GM21786 (cell line): Measurements from ENCODE around the gene TOP3B.

Source experiments
- ATAC-seq: cut with Tn5 transposase; IDR thresholded peaks from one replicate; pipeline ENCODE4 v1.9.1; 2021; ENCODE audit not compliant: unreplicated experiment

Gene TOP3B

DNA sequence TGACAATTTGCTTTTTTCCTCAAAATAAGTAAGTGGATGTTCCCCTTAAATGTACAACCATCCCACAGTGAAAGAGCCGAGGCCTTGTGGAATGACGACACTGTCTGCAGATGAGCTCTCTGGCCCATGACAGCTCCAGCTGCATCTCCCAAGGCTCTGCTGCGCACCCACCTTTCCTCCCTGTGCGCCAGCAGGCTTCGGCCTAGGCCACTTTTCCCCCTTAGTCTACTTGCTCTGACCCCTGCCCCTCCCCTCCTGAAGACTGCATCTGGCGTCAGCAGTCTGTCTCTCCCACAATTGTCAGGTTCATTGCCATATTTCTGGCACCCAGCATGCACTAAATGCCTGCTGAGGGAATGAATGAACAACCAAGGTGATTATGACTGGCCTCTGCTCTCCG is 2.0 kb downstream of the TOP3B start:
- ATAC-seq, result no peak

DNA sequence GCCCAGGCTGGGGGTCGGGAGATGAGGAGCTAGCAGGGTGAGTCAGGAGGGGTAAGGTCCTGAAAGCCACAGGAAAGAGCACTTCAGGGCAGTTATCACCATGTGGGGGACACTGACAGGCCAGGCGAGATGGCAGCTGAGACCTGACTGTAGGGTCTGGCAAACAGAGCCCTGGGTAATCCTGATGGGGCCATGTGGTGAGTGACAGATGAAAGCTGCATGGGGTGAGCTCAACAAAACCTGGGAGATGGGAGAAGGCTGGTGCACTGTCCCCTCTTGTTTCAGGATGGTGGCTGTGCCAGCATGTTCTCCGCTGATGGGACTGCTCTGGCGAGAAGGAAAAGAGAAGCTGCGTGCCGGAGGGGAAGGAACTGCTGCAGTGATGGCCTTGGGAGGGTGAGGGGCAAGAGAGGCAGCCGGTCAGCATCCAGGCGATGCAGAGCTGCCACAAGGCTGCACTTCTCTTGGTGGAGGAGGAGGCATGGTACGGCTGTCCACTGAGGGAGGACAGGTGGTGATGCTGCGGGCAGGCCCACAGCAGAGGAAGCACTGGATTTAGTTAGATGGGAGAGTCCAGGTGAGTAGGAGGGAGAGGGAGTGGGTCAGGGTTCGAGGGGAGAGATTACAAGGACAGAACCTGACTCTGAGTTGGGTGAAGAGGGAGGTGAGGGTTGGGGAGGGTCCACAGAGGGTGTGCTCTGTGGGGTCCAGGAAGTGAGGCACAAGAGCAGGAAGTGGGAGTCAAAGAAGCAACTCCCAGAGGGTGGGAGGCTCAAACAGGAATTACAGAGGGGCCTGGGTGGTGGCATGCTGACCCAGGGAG is 3.8 kb downstream of the TOP3B start:
- ATAC-seq, result no peak

DNA sequence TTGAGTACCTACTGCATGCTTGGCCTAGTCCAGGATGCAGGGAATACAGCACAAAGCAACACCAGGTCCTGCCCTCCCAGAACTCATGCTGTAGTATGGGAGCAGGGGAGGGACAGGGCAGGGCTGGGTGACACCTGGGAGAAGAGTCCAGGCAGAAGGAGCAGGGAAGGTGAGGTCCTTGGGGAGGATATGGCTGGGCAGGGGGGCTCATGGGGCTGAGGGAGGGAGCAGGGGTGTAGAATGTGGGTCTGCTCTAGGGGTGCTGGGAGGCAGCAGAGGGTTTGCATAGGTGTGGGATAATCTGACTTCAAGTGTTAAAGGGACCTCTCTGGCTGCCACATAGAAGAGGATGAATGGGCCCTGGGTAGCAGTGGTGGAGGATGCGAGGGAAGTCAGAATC is 4.8 kb downstream of the TOP3B start:
- no peak for ATAC-seq

DNA sequence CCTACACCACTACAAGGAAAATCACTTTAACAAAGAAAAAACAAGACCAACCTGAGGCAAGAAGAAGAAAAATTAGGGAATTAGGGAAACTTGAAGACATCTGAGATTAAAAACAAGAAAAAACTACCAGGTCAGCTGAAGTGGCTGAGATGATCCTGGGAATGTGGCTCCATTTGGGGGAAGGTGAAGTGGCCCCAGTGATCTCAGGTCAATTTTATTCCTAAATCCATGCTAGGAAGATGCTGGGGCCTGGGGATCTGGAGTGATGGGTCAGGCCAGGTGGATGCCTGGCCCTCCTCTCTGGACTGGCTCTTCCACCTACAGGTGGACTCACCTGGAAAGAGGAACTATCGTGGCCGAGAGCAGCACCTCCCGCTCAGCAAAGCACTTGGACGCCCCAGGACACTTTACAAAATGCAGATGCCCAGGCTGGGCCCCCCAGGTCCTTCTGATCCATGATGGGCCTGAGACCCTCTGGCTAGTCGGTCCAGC is 6.7 kb downstream of the TOP3B start:
- ATAC-seq, result no peak

DNA sequence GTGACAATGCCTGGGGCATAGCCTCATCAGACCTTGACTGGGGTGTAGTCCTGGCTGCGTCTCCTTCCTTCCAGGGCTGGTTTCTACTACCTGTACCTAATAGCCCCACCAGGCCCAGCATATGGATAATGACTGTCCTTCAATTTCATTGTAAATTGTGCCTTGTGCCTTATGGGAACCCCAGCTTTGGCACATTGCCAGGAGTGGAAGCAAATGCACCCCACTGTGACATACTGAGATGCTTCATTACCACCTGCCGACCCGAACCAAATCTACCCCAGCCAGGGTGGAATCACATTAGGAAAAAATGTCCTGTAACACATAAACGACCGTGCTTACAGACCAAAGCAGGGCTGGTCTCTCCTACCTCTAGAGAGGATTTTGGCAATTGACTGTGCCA is 7.3 kb downstream of the TOP3B start:
- no peak for ATAC-seq

DNA sequence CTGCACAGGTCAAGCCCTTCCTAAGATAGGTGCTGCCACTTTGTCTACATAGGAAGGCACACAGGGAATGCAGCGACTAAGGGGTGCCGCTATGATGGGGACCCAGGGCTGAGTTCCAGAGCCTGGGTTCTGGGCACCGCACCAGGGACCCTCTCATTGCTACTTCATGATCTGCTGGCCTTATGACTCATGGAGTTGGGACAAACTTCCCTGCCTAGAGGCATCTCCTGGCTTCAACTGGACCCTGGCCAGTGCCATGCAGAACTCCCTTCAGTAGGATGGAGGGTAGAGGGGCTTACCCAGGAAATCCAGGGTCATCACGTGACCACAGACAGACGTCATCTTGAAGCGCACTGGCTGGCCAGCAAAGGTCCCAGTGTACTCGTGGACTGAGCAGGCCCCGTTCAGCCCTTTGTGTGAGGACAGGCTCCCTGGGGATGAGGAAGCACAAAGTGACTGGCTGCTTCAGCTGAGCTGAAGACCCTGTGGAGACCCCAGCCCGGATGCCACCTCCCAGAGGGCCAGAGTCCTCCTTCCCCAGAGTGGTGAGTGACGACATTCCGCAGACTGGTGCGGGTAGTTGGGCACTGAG is 8.4 kb downstream of the TOP3B start:
- no peak for ATAC-seq

DNA sequence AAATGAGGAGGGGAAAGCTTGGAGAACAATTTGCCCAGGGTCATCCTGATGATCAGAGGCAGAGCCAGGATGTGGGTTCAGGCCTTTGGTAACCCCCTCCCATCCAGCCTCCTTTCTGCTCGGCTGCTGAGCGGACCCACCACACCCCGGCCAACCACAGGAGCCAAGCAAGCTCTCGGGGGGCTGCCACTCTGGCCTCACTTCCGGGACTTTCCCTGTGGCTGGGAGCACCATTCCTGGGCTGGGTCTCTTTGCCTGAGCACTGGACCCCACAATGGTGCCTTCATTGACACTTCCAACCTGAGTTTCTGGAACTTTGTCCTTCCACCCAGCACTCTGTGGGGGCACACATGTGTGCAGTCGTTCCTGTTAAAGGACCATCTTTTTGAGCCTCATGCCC is 9.8 kb downstream of the TOP3B start:
- ATAC-seq, result no peak

DNA sequence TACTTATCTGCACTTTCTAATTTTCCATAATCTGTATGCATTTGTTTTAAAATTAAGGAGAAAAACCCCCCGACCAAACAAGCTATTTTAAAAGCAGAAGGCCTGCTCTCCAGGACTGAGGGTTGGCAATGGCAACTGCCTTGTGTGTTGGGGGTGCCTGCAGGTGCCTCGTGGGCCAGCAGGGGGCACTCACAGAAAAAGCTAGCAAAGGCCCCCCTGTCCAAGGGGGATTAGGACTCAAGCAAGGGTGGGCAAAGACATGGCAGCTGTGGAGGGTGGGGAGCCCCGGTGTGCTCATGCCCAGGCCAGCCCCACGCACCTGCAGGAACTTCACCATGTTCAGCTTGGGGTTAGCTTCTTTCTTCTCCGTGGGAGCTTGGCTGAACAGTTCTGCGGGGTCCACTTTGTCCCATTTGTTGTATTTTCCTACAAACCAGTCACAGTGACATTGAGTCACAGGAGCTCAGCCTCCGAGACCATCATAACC is 10.3 kb downstream of the TOP3B start:
- ATAC-seq, result no peak

DNA sequence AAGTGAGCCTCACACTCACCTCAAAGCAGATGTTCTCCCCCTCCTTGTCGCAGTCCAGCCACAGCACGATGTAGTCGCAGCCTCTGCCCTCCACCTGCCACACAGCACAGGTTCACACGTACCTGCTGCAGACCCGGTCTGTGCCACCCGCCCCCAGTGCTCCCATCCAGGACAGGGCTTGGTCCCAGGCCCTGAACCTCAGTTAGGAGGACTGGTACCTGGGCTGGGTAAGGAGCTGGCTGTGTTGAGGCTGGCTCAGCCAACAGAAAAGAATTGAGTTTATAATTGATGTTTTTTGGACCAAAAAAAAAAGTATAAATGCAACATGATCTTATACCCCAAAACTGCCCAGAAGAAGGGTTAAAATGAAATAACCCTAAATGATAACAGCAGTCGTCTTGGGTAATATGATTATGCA is 10.7 kb downstream of the TOP3B start:
- ATAC-seq, result no peak

DNA sequence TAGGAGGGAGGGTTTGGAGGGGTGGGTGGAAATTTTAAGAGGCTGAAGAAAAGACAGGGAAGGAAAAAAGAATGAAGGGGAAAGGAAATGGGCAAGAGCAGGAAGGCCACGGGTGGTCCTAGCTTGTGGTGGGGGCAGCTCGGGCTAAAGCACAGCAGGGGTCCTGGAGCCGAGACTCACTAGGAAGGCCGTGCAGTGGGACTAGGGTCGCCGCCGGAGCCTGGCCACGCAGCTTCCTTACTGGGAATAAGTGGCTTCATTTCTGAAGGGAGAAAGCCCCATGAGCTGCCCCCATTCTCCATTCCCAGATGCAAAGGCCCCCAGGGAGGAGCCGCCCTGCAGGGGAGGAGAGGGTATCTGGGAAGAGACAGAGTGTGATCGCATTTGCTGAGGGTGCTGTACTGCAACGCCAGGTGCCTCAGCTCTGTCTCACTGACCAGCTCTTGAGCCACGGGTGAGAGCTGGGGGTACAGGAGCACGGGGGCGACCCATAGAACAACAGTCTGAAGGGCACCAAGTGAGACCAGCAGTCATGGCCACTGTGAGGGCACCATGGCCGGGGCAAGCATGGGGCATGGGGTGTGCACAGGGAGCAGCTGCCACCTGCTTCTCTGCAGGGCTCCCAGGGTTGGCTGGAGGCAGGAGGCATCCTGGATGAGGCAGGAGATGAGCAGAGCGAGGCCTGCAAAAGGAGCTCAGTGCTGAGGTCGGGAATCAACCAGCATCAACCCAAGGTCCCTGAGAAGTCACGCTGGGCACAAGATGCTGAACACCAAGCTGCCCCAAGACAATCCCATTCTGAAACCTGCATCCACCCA is 11.6 kb downstream of the TOP3B start:
- ATAC-seq, result no peak

DNA sequence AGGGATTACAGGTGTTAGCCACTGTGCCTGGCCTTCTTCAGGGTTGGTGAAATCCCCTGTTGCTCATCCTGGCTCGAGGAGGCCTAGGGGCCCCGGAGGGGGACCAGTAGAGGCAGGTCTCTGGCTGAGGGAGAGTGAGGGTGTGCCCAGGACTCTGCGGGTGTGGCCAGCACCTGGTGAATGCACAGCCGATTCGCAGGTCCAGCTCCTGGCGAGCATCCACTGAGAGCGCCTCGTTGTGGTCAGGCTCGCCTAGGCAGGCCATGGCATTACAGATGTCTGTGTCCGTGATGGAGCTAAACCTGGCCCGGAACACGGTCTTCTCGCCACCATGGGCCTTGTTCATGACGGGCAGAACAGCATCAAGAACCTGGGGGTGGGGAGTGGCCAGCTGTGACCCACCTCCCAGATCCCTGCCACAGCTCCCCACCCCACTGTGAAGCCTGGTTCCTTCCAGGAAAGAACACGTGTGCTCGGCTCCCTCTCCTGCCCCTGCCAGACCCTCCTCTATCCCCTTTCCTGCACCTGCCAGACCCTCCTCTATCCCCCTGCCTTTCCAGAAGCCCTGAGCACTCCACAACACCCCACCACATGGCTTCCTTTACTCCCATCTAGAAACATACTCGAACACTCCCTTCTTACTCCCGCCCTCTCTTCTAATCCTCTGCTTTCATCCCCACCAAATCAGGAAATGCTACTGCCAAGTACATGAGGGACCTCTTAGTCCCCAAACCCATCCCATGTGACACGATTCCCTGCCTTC is 12.4 kb downstream of the TOP3B start:
- ATAC-seq, result no peak

DNA sequence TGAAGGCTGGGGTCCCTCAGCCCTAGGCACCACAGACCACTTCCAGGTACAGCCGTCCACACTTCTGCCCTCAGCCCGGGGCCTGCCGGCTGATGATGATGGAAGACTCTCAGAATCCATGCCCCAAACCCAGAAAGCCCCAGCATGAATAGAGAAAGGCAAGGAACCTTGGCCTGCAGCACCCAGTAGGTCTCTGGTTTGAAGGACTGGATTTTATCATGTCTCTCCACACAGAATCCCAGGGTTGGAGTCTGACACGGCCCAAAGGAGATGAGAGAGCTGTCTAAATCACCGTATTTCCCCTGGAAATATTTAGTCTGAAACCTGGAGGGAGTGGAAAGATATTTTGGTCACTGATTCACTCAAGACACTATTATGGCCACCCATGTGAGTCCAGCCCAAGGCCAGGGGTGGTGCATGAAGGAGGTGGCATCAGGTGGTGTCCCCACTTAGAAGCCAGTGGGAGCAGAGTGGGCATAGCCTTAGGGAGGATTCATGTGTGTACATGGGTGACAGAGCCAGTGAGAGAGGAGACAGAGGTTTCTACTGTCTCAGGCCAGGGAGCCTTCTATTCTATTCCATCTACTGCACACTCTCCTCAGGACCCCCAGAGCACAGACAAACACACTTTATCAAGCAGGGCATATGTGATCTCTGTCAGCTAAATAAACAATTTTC is 14.0 kb downstream of the TOP3B start:
- ATAC-seq, result no peak

DNA sequence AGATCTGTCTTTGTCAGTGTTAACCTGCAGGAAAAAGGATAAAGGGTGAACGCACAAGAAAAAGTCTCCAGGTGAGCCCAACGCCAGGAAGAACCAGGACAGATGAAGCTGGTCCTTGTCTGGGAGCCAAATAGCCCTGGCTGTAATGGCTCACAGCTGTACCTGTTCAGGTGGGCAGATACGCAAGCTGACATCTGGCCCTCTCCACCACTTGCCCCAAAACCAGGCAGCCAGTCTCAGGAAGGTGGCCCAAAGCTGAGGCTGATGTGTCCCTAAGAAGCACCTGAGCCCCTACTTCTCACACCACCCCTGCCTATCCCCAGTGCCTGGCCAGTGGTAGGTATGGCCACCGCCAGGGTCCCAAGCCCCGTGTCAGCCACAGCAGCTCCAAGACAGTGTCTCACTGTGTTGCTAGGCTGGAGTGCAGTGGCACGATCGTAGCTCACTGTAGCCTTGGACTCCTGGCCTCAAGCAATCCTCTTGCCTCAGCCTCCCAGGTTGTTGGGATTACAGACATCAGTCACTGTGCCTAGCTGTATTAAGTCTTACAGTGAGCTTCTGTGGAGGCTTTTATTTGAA is 14.8 kb downstream of the TOP3B start:
- no peak for ATAC-seq

DNA sequence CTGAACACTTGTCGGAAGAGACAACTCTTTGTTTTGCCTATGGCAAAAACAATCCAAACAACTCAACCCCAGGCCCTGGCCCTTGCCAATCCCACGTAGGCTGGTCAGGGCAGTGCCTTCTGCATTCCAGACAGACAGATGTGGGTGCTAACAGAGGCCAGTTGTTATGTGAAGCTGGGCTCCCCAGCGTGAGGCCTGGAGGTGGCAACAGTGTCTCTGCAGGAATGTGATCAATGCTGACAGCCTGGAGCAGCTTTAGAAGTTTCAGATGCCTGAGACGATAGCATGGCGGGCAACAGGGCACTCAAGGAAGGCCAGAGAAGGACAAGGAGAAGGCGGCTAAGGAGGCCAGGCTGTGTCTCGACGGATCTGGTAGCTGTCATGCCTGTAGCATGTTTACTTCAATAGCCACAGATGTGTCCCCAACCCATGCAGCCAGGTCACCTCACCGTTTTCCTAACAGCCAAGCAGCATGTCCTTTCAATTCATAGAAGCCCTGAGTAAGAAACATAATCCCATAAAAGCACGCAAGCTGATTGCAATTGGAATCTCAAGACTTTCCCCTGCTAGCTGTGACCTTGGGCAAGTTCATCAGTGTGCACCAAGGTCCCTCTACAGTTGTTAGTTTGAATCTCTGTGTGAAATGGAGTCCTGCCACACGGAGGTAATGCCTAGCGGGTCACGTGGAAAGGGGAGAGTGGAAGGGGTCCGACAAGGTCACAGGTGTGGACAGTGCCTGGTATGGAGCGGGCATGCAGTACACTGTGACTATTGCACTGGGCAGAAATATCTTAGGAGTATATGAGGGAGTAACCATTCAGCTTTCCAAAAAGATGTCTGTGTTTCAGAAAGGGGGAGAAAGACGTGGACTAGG is 15.7 kb downstream of the TOP3B start:
- no peak for ATAC-seq

DNA sequence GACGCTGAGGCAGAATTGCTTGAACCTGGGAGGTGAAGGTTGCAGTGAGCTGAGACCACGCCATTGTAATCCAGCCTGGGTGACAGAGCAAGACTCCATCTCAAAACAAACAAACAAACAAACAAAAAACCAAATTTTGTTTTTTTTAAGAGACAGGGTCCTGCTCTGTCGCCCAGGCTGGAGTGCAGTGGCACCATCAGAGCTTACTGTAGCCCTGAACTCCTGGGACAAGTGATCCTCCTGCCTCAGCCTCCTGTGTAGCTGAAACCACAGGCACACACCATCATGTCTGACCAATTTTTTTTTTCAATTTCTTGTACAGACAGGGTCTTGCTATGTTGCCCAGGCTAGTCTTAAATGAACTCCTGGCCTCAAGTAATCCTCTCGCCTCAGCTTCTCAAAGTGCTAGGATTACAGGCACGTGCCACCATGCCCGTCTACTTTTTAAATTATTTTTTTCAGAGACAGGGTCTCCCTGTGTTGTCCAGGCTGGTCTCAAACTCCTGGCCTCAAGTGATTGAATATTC is 16.8 kb downstream of the TOP3B start:
- ATAC-seq, result no peak

DNA sequence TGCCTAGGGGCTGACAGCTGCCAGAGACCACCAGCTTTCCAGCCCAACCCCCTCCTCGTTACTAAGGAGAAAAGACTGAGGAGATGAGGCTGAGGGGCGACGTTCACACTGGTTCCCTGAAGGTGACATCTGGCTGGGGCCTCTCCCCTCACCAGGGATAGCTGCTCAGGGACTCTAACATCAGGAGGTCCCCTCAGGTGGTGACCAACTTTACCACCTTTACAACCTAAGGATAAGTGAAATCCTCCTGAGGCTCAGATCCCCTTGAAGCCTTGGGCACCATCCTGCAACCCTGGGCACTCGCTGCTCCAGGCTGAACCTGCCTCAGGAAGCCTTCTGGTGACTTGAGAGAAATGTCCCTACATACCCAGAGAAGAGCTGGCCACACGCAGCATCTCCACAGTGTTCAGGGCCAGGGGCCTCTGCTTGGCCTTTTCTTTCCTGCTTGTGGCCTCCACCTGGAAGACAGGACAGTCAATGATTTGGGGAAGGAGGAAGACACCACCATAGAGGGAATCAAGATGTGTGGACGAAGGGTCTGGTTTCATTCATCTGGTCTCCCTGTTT is 17.6 kb downstream of the TOP3B start:
- ATAC-seq, result no peak

DNA sequence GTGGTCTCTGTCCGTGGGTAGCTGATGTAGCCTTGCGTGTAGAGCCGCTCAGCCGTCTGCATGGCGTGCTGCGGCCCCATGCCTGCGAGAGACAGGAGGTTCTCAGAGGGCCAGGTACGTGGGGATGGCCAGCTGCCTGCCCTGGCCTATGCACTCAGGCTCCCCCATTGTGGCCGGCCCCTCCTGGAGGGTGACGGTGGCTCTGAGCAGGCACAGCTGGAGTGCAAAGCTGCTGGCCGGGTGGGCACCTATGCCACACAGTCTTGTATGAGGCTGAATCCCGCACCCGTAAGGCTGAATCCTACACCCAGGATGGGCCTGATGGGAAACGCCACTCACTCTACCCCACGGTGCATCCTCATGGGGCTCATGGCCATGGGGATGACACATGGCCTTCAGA is 18.4 kb downstream of the TOP3B start:
- no peak for ATAC-seq

DNA sequence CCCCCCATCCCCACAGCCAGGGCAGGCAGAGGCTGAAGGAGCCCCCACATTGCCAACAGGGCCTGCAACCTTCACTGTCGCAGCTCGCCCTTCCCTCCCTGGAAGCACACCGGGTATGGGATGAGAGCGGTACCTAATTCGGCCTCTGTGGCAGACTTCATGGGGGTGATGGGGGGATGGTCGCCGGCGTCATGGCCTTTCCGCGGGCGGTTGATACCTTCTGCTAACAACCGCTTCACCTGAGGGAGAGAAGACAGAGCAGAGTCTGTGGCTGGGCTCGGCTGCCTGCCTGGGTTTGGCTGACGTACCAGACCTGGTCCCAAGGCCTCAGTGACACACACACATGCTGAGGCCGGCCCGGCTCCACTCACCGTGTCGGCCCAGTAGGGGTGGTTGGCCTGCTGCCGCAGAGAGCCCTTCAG is 18.8 kb downstream of the TOP3B start:
- ATAC-seq, result no peak
